Activated CD4-positive, alpha-beta T cell treated with anti-CD3 and anti-CD28 coated beads for 4 hours (primary cell): ENCODE measurements around the gene ANKRD1.

Experiments used
- DNase-seq, 2 donors: peaks; one replicate each; pipeline ENCODE4 v3.0.0-alpha.2; 2020

ANKRD1 gene

DNA sequence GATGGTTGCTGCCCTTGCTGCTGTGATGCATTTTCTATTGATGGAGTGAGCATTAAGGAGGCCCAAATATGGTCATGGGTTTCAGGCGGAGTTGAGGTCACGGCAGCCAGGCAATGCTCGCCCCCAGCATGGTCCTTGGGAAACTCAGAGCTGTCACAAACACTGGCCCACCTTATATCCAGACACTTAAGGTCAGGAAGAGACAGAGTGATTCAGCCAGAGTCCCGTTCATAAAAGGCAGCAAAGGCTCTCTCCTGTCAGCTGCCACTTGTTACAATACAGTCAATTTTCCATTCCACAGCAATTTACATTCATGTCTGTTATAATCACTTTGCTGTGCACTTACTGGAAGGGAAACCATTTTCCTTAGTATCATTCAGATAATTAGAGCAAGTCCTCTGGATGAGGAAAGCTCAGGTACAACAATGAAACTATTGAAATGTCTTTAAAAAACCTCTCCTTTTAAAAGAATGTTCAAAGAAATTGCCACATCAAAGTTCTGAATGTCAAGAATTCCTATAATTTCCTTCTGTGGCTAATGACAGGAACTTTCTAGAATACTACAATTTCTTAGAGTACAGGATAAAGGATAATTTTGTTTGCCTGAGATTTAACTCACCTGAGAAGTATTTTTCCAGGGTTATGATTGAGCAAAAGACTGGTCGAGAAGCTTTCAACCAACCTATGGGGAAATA is 14.8 kb upstream of the ANKRD1 start:
- DNase-seq, result no peak

DNA sequence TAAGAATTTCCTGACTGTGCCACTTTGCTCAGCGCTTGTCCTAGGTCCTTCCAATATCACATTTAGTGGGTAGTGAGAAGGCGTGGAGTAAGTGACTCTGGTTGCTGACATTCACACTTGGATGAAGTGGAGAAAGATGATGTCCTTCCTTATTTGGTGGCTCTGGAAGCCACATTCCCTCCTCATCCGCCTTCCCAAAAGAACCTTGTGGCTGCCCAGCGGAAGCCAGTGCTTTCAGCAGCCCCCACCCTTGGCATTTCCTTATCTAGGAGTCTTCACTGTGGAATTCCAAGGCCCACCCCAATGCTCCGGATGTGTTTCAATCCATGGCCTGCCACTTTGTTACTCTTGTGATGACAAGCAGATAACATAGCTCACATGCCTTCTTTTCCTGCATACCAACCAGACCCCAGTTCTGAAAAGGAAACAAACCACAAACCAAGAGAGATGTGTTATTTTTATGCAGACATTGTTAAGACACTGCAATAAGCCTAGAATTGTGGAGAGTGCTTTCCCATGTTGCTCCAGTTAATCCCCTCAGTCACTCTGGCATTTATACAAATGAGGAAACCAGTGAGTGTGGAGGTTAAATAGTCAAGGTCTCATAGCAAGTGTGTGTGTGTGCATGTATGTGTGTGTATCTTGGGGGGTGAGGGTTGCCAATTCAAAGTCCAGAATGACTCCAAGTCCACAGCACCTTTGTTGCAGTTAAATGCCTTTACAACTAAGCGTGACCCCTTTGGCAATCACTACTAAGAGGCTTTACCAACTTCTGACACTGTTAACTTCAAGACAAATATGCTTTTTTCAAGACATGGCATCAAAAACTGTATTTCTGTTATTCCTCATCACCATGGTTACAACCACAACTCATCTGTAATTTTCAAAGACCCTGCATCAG is 10.3 kb upstream of the ANKRD1 start:
- DNase-seq, result no peak

DNA sequence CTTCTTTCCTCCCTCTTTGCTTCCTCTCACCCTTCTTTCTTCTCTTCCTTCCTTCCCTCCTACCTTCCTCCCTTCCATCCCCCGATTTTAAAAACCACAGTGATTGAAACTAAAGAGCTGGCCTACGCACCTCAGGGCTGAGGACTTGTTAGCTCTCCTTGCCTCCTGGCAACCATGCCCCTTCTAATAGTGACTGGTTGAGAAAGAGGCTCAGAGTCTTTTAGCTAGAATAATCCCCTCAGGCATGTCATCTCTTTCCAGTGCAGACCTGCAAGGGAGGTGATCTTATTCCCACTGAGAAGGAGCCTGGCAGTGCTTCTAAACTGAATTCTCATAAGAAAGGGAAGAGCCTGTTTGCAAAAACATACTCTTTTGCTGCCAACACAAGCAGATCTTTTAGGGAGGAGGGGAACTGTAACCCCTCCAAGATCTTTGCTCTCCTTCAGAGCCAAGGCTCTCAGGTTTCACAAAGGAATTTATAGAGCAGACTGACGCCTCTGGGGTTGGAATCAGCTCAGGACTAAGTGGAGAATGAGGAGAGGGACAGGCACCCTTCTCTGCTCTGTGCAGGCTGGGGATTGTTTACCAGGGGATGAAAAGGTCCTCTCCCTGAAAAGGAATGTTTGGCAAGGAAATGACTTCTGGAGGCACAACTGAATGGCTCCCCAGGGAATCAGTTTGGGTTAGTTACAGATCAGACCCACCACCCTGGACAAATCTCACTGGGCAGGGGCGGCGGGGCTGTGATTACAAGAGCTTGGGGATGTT is 9.4 kb upstream of the ANKRD1 start:
- DNase-seq, result no peak

DNA sequence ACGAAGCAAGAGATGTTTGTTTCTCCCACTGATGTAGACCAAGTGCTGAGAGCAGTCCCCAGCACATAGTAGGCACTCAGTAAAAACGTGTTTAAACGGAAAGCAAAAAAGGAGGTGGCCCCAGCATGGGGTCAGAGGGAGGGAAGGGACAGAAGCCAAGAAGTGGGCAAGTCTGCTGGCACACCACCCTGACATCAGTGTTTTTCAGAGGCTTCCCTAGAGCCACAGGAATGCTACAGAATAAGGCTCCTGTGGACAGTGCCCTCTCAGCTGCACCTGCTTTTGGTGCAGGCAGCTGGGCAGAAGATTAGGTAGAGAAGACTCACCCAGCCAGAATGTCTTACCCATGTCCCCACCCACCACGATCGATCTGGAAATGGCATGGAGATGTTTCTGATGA is 8.3 kb upstream of the ANKRD1 start:
- DNase-seq, result no peak

GRCh38 chr10:90927293-90927692 is 6.4 kb upstream of the ANKRD1 start:
- no peak for DNase-seq

DNA sequence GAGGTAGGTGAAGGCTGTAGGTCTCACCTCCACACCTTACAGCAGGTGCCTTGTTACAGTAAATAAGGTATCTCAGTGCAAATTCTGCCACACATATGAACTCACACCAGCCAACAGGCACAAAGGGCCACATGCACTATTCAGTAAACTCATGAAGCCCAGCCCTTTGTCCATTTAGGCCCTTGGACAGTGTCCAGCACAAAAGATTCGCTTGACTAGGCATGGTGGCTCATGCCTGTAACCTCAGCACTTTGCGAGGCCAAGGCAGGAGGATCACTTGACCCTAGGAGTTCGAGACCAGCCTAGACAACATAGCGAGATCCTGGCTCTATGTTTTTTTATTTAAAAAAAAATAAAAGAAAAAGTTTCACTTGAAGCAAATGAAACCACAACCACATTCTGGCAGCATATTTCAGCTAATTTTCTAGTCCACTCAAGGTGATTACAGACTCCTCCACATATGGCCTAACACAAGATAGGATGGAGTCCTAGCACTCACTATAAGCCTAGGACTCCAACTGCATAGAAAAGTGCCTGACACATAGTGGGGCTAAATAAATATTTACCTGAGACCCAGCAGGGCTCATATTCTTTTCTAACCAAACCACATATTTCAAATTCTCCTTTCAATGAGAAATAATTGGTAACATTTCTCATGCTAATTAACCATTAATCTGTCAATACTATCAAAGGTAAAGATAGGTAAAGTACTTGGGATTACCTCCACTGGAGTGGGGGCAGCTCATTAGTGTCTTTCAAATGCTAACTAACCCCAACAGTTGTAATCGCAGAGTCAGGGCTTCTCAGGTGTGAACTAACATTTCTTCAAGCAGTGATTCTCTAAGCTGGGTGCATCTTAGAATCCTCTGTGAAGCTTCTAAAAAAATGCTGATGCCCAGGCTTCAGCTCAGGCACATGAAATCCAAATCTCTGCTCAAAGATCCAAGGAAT is 4.5 kb upstream of the ANKRD1 start:
- DNase-seq, result no peak

- DNase-seq, result no peak
Observed at GRCh38 chr10:90924552-90924951, 3.7 kb upstream of the ANKRD1 start.

- no peak for DNase-seq
Observed at GRCh38 chr10:90923111-90923731, 2.3 kb upstream of the ANKRD1 start.

DNA sequence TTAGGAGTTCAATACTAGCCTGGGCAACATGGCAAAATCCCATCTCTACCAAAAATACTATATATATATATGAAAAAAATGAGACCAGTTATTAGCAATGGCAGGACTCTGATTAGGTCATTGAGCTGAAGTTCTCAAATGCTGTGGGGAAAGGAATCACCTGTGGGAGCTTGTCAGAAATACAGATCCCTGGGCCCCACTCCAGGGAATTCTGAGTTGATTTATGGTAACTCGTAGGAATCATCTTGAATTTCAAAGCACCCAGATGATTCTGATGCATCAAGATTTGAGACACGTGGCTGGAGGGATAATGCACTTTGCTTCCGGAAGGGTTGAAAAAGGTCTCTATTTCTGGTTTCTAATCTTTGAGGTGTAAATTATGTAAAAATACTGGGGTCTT is 1.0 kb upstream of the ANKRD1 start:
- DNase-seq, result no peak

DNA sequence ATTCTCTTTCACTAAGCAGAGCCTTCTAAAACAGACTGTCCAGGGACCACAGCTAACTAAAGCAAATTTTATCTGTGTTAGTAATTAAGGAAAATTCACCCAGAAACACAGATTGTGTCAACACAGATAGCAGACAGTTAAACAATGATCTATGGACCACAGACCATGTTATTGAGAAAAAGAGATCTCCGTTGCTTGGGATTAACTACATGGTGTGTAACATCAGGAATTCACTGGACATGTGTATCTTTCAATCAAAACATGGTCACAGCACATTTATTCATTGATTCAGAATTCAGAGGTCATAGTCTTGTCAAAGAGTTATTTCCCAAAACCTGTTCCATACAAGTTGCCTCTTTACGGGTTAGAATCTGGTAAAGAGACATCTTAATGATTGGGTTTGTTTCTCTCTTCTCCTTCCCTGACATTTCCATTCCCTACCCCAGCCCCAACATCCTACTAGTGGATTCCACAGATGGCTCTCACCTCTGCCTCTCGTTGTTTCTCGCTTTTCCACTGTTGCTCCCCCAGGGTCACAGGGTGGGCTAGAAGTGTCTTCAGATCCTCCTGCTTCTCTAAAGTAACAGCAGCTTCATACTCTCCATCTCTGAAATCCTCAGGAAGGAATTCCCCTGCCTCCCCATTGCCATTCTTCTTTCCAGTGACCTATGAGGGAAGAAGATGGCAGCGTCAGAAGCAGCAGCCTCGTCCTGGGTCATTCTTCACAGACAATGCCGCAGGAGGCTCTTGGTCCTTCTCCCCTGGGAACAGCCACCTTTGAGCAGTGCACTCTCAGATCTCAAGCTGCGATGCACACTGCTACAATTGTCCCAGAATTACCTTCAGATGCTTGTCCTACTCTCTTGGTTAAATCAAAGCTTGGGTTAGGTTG is 958 bp downstream of the ANKRD1 start:
- DNase-seq, result no peak

GRCh38 chr10:90917968-90918318 is 2.9 kb downstream of the ANKRD1 start:
- DNase-seq, result no peak

GRCh38 chr10:90917238-90917967 is 3.5 kb downstream of the ANKRD1 start:
- no peak for DNase-seq

- no peak for DNase-seq
Observed at GRCh38 chr10:90916392-90917237, 4.3 kb downstream of the ANKRD1 start.

- no peak for DNase-seq
Observed at GRCh38 chr10:90915766-90916075, 5.2 kb downstream of the ANKRD1 start.

- DNase-seq, result no peak
Observed at GRCh38 chr10:90914992-90915765, 5.7 kb downstream of the ANKRD1 start.

DNA sequence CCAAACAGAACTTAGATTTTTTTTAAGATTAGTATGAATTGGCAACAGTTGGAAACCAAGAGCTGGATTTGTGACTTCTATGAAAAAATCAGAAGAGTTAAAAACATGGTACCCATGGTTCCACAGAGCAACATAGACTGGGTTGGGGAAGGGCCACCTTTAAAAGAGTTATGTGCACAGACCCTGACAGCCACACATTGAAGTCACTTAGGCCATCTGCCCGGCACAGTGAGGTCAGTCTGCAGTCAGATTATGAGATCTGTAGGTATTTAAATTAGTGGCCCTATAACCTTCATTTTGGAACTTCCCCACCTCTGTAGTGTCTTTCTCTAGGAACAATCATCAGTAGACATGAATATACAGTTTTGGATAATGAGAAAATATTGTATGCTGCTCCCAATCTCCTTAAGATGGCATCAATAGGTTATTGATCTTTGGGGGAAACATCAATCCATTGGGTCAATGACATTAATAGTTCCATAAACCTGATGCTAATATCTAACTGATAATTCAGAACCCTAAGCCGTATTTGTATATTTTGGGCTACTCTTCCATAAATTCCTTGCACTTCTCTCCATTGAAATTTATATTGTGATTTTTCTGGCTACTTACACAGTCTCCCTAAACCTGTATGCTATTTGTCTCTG is 7.0 kb downstream of the ANKRD1 start:
- DNase-seq, result no peak

- DNase-seq, result no peak
Observed at GRCh38 chr10:90912854-90913479, 7.9 kb downstream of the ANKRD1 start.

DNA sequence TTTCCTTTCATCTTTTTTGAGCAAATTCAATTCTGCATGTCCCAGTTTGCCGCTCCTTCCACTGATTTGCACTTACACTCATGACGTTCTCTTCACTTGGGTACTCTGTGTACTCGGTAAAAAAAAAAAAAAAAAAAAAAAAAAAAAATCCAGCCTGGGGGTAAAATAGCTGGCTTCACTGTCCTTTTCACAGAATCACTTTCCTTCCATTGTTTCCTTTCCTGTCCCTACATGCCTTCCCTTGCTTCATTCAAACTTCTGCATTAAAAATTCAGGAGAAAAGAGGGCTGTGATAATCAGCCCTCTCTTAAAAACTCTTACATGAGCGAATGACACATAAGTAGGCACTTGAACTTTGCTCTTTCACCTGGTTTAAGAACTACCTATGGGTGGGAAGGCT is 8.7 kb downstream of the ANKRD1 start:
- DNase-seq, result no peak
